ENCODE results near the gene PSMA8.
A peak's percentile ranks its signal among the peaks of the same experiment; 100 is the strongest.
"Not testable (repeated sequence)": the region's sequence is repeated elsewhere in the genome, so short reads cannot be mapped to it uniquely, and the experiment has no call there.

Gene PSMA8

GRCh38 chr18:26202001-26202400 lies 68.3 kb downstream of the PSMA8 start:
- H3K9me3 Mint-ChIP-seq; H3K27me3 Mint-ChIP-seq; ATAC-seq; H3K4me3 Mint-ChIP-seq; H3K4me1 Mint-ChIP-seq; DNase-seq; H3K27ac Mint-ChIP-seq; H3K36me3 Mint-ChIP-seq (ENCODE audit: low read depth): not testable (repeated sequence)

GRCh38 chr18:26205318-26205717 lies 71.6 kb downstream of the PSMA8 start:
- DNase-seq (no peak), ATAC-seq (no peak)
- no peaks in the 10 kb centered on the region for H3K36me3 Mint-ChIP-seq (ENCODE audit: low read depth)
- H3K9me3 Mint-ChIP-seq, result no peaks in the 10 kb centered on the region
- no peak overlapping the region for H3K4me3 Mint-ChIP-seq
- no peaks in the 10 kb centered on the region for H3K4me1 Mint-ChIP-seq
- H3K27ac Mint-ChIP-seq, result no peak overlapping the region
- H3K27me3 Mint-ChIP-seq, result no peaks in the 10 kb centered on the region

DNA sequence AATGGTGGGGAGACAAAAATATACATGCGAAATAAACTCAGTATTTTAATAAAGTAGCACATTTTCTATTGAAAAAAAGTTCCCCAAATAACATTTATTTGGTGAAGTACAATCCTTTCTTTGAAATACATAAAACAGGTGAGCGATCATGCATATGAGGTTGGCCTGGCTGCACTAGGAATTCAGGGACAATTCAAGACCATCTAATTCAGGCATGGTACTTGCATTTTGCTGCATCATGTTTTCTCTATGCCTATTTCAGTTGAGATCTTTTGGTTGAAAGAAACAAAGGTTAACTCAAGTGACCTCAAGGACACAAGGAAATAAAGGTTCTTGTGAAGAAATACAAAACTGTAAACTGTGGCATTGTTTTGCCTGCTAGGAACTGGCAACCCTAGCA lies 72.8 kb downstream of the PSMA8 start:
- no peaks in the 10 kb centered on the region for H3K36me3 Mint-ChIP-seq (ENCODE audit: low read depth)
- no peaks in the 10 kb centered on the region for H3K9me3 Mint-ChIP-seq
- no peak overlapping the region for H3K4me3 Mint-ChIP-seq
- H3K27me3 Mint-ChIP-seq, result no peaks in the 10 kb centered on the region
- H3K27ac Mint-ChIP-seq, result no peak overlapping the region
- no peaks in the 10 kb centered on the region for H3K4me1 Mint-ChIP-seq
- no peak for ATAC-seq
- no peak for DNase-seq

GRCh38 chr18:26207937-26208336 lies 74.3 kb downstream of the PSMA8 start:
- H3K36me3 Mint-ChIP-seq (ENCODE audit: low read depth), result no peaks in the 10 kb centered on the region
- no peaks in the 10 kb centered on the region for H3K9me3 Mint-ChIP-seq
- H3K27me3 Mint-ChIP-seq, result no peaks in the 10 kb centered on the region
- H3K4me1 Mint-ChIP-seq, result no peaks in the 10 kb centered on the region
- no peak for DNase-seq
- no peak overlapping the region for H3K27ac Mint-ChIP-seq
- H3K4me3 Mint-ChIP-seq, result no peak overlapping the region
- ATAC-seq, result no peak

DNA sequence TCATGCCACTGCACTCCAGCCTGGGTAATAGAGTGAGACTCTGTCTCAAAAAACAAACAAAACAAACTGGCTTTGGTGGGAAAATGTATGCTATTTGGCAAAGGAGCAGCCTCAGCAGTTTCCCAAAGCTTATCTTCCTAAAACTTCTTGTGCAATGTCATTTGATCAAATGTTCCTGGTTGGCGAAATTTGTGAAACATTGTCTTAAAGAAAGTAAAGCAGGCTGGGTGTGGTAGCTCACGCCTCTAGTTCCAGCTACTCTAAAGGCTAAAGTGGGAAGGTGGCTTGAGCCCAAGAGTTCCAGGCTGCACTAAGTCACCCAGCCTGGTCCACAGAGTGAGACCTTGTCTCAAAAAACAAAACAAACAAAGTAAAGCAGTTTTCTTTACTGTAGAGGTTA lies 75.3 kb downstream of the PSMA8 start:
- DNase-seq (no peak), ATAC-seq (no peak)
- Mint-ChIP-seq H3K27ac (no peak overlapping the region), H3K4me3 (no peak overlapping the region), H3K27me3 (no peaks in the 10 kb centered on the region), H3K4me1 (no peaks in the 10 kb centered on the region), H3K9me3 (no peaks in the 10 kb centered on the region), H3K36me3 (ENCODE audit: low read depth) (no peaks in the 10 kb centered on the region)

- Mint-ChIP-seq H3K4me1 (peaks cover 11% of the 10 kb centered on the region), H3K36me3 (ENCODE audit: low read depth) (no peaks in the 10 kb centered on the region), H3K27me3 (no peaks in the 10 kb centered on the region), H3K27ac (no peak overlapping the region), H3K4me3 (no peak overlapping the region), H3K9me3 (no peaks in the 10 kb centered on the region)
- ATAC-seq (no peak), DNase-seq (no peak)
Measured at GRCh38 chr18:26210147-26210546, 76.5 kb downstream of the PSMA8 start.

DNA sequence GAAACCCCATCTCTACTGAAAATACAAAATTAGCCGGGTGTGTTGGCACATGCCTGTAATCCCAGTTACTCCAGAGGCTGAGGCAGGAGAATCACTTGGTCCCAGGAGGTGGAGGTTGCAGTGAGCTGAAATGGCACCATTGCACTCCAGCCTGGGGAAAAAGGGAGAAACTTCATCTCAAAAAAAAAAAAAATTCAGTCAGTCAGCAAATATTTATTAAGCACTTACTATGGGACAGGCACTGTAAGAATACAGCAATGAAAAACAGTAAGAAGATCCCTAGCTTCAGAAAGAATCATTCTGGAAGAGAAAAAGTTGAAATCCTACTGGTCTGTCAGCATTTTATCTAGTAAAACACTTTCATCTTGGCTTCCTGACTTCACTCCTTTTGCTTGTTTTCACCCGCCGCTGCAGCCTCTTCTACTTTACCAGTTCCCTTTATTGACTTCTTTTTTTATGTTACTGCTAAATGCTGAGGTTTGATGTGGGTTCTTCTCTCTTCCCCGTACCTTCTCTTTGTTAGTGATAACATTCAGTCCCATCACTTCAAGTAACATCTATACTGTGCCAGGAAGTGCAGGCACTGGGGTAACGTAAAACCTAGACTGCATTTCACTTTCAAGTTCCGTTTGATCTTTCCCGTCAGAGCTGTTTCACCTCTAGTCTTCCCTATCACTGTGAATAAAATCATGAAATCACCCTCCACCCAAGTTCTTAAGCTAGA lies 81.7 kb downstream of the PSMA8 start:
- H3K4me1 Mint-ChIP-seq, result peaks cover 24% of the 10 kb centered on the region
- DNase-seq (peak; percentile 13), ATAC-seq (peak; percentile 97)
- peak overlapping the region; percentile 83 for H3K4me3 Mint-ChIP-seq
- no peaks in the 10 kb centered on the region for H3K9me3 Mint-ChIP-seq
- H3K27ac Mint-ChIP-seq, result peak overlapping the region; percentile 86
- H3K36me3 Mint-ChIP-seq (ENCODE audit: low read depth), result no peaks in the 10 kb centered on the region
- no peaks in the 10 kb centered on the region for H3K27me3 Mint-ChIP-seq

DNA sequence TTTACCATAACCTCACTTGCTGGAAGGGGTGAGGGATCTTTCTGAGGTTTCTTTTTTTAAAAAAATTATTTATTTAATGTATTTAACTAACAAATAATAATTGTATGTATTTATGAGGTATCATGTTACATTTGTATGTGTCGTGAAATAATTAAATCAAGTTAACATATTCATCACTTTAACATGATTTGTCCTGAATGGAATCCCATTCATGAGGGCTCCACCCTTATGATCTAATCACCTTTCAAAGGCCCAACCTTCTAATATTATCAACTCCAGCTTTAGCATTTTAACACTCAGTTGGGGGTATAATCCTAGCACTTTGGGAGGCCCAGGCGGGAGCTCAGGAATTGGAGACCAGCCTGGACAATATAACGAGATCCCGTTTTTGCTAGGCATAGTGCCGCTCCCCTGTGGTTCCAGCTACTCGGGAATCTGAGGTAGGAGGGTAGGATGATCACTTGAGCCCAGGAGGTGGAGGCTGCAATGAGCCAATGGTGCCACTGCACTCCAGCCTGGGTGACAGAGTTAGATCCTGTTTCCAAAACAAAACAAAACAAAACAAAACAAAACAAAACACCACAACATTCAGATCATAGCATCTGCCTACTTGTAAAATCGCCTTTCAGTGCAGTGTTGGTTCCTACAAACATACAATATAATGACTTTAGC lies 91.5 kb downstream of the PSMA8 start:
- no peak for DNase-seq
- Mint-ChIP-seq H3K27ac (peak overlapping the region; percentile 92), H3K9me3 (no peaks in the 10 kb centered on the region), H3K4me1 (peaks cover 29% of the 10 kb centered on the region), H3K27me3 (no peaks in the 10 kb centered on the region), H3K4me3 (no peak overlapping the region), H3K36me3 (ENCODE audit: low read depth) (peaks cover 2% of the 10 kb centered on the region)
- ATAC-seq, result no peak

GRCh38 chr18:26225915-26226228 lies 92.2 kb downstream of the PSMA8 start:
- peaks cover 33% of the 10 kb centered on the region for H3K4me1 Mint-ChIP-seq
- peak overlapping the region; percentile 93 for H3K4me3 Mint-ChIP-seq
- peaks cover 6% of the 10 kb centered on the region for H3K36me3 Mint-ChIP-seq (ENCODE audit: low read depth)
- DNase-seq (no peak), ATAC-seq (no peak)
- H3K9me3 Mint-ChIP-seq, result no peaks in the 10 kb centered on the region
- H3K27me3 Mint-ChIP-seq, result no peaks in the 10 kb centered on the region
- peak overlapping the region; percentile 92 for H3K27ac Mint-ChIP-seq

GRCh38 chr18:26226229-26227050 lies 92.8 kb downstream of the PSMA8 start, which contains the start of gene TAF4B:
TSS of gene TAF4B (plus strand) at chr18:26226445. CDS start at chr18:26226934, 489 bp downstream.
- H3K4me1 Mint-ChIP-seq, result peaks cover 34% of the 10 kb centered on the region
- peak; percentile 84 for ATAC-seq
- peak within 1 kb of the TSS; percentile 93 for H3K4me3 Mint-ChIP-seq
- H3K36me3 Mint-ChIP-seq (ENCODE audit: low read depth), result peaks cover 7% of the 10 kb centered on the region
- H3K27me3 Mint-ChIP-seq, result no peaks in the 10 kb centered on the region
- H3K27ac Mint-ChIP-seq, result peak within 1 kb of the TSS; percentile 92
- H3K9me3 Mint-ChIP-seq, result no peaks in the 10 kb centered on the region
- peak; percentile 95 for DNase-seq

DNA sequence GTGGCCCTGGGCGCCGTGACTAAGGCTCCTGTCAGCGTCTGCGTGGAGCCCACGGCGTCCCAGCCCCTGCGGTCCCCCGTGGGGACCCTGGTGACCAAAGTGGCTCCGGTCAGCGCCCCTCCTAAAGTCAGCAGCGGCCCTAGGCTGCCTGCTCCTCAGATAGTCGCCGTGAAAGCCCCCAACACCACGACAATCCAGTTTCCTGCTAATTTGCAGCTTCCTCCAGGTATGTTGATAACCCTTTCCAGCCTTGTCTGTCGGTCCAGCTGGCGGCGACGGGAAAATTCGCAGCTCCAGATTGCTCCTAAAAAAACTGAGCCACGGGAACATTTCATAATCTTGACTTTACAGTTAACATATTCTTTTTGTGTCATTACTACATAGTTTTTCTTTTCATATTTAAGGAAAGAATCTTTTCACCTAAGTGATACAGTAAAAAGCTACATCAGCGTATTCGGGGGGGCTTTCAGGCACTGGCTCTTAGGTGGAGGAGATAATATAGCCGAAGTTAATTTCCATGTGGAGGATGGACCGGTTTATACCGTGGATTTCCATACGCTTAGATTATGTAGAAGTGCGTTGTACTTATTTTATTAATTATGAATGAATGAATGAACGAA lies 93.5 kb downstream of the PSMA8 start:
- no peak for DNase-seq
- Mint-ChIP-seq H3K4me1 (peaks cover 37% of the 10 kb centered on the region), H3K27ac (peak overlapping the region; percentile 88), H3K9me3 (no peaks in the 10 kb centered on the region), H3K36me3 (ENCODE audit: low read depth) (peaks cover 11% of the 10 kb centered on the region), H3K27me3 (no peaks in the 10 kb centered on the region), H3K4me3 (peak overlapping the region; percentile 93)
- no peak for ATAC-seq

GRCh38 chr18:26228562-26229260 lies 95.0 kb downstream of the PSMA8 start:
- Mint-ChIP-seq H3K36me3 (ENCODE audit: low read depth) (peaks cover 12% of the 10 kb centered on the region), H3K27ac (no peak overlapping the region), H3K4me1 (peaks cover 49% of the 10 kb centered on the region), H3K9me3 (no peaks in the 10 kb centered on the region), H3K27me3 (no peaks in the 10 kb centered on the region), H3K4me3 (peak overlapping the region; percentile 93)
- DNase-seq (no peak), ATAC-seq (peak; percentile 12)

GRCh38 chr18:26230497-26230896 lies 96.8 kb downstream of the PSMA8 start:
- no peak for DNase-seq
- Mint-ChIP-seq H3K27me3 (no peaks in the 10 kb centered on the region), H3K9me3 (no peaks in the 10 kb centered on the region), H3K36me3 (ENCODE audit: low read depth) (peaks cover 12% of the 10 kb centered on the region), H3K4me1 (peaks cover 60% of the 10 kb centered on the region), H3K4me3 (no peak overlapping the region), H3K27ac (no peak overlapping the region)
- no peak for ATAC-seq

GRCh38 chr18:26233208-26233607 lies 99.5 kb downstream of the PSMA8 start:
- Mint-ChIP-seq H3K36me3 (ENCODE audit: low read depth) (peaks cover 17% of the 10 kb centered on the region), H3K27me3 (no peaks in the 10 kb centered on the region), H3K4me3 (no peak overlapping the region), H3K9me3 (no peaks in the 10 kb centered on the region), H3K27ac (no peak overlapping the region), H3K4me1 (peaks cover 44% of the 10 kb centered on the region)
- DNase-seq (no peak), ATAC-seq (no peak)
